CD14-positive monocyte (primary cell): ENCODE data around the gene MVP. TPM values are rescaled to one million over a fixed set of nuclear protein-coding genes. Genes with fewer than 3 reads are reported as not detected.

Source experiments
- DNase-seq, 3 donors: peaks; one replicate each; pipeline ENCODE4 v3.0.0-alpha.2; 2011 to 2022
- H2AFZ ChIP-seq: 2 replicates; pipeline ENCODE4 v1.6.0; 2012; ENCODE audit warnings: mild to moderate bottlenecking, low read depth, low read length, inconsistent platforms; ENCODE audit not compliant: insufficient read depth, poor library complexity, severe bottlenecking
- H3K27ac ChIP-seq, 2 donors: 1 replicate in 1 of 2; 2 replicates in 1 of 2; pipeline ENCODE4 v1.5.1; 2012 to 2013; ENCODE audit warnings: low read length in 2 of 2, control low read depth in 1 of 2, inconsistent platforms in 1 of 2, low read depth in 1 of 2, mild to moderate bottlenecking in 1 of 2
- H3K27me3 ChIP-seq, 2 donors: one replicate each; pipeline versions ENCODE4 v1.6.0 to v1.6.1; 2011 to 2013; ENCODE audit warnings: low read length in 2 of 2; ENCODE audit not compliant: control insufficient read depth in 2 of 2, insufficient read depth in 2 of 2
- H3K36me3 ChIP-seq, 2 donors: replicated peaks in 1 of 2; 1 replicate in 1 of 2; 2 replicates in 1 of 2; pipeline versions ENCODE4 v1.5.1 to v1.6.1; 2012 to 2013; ENCODE audit warnings: low read length in 2 of 2, control low read depth in 1 of 2, inconsistent platforms in 1 of 2, mild to moderate bottlenecking in 1 of 2; ENCODE audit not compliant: insufficient read depth in 2 of 2, control insufficient read depth in 1 of 2
- H3K4me1 ChIP-seq, 2 donors: 1 replicate in 1 of 2; 2 replicates in 1 of 2; pipeline versions ENCODE4 v1.5.1 to v1.6.1; 2012 to 2013; ENCODE audit warnings: low read length in 2 of 2, control low read depth in 1 of 2, inconsistent platforms in 1 of 2, mild to moderate bottlenecking in 1 of 2, moderate library complexity in 1 of 2; ENCODE audit not compliant: insufficient read depth in 2 of 2, control insufficient read depth in 1 of 2
- H3K4me2 ChIP-seq: replicated peaks from 2 replicates; pipeline ENCODE3; 2012; ENCODE audit warnings: low read length, moderate library complexity, mild to moderate bottlenecking; ENCODE audit not compliant: poor library complexity, severe bottlenecking; ENCODE audit errors: extremely low read depth
- H3K4me3 ChIP-seq, 3 experiments: fragments of 200-600 bp in 1 of 3; sonication (generic) in 1 of 3; replicated peaks in 1 of 3; 1 replicate in 2 of 3; 2 replicates in 1 of 3; pipeline ENCODE4 v1.5.1; 2011 to 2013; ENCODE audit warnings: low read length in 3 of 3, mild to moderate bottlenecking in 3 of 3, control low read depth in 2 of 3, low read depth in 2 of 3, inconsistent platforms in 1 of 3, moderate library complexity in 1 of 3
- H3K79me2 ChIP-seq: 2 replicates; pipeline ENCODE4 v1.6.0; 2012; ENCODE audit warnings: mild to moderate bottlenecking, control low read depth, inconsistent platforms, low read length, moderate library complexity; ENCODE audit not compliant: insufficient read depth
- H3K9ac ChIP-seq: 2 replicates; pipeline ENCODE4 v1.6.0; 2017; ENCODE audit warnings: low read length, mild to moderate bottlenecking; ENCODE audit not compliant: insufficient read depth, poor library complexity, severe bottlenecking
- H3K9me3 ChIP-seq, 2 donors: replicated peaks in 1 of 2; 1 replicate in 1 of 2; 2 replicates in 1 of 2; pipeline versions ENCODE4 v1.5.1 to v1.6.1; 2012 to 2013; ENCODE audit warnings: low read length in 2 of 2, control low read depth in 1 of 2; ENCODE audit not compliant: control insufficient read depth in 1 of 2, insufficient read depth in 1 of 2
- H4K20me1 ChIP-seq: 2 replicates; pipeline ENCODE4 v1.6.0; 2012; ENCODE audit warnings: mild to moderate bottlenecking, low read length, control low read depth, moderate library complexity; ENCODE audit not compliant: insufficient read depth
- H3K27ac Mint-ChIP-seq, 7 donors: one replicate each; pipeline ENCODE4 v1.8.0; 2020; ENCODE audit warnings: mild to moderate bottlenecking in 7 of 7, mixed read lengths in 7 of 7, moderate library complexity in 6 of 7, inconsistent platforms in 2 of 7
- H3K27me3 Mint-ChIP-seq, 3 donors: one replicate each; pipeline ENCODE4 v1.8.0; 2021 to 2022; ENCODE audit warnings: low read depth in 3 of 3, mild to moderate bottlenecking in 3 of 3, mixed read lengths in 3 of 3, moderate library complexity in 3 of 3, inconsistent platforms in 1 of 3
- H3K36me3 Mint-ChIP-seq, 2 donors: one replicate each; pipeline ENCODE4 v1.8.0; 2020; ENCODE audit warnings: mixed read lengths in 2 of 2, inconsistent platforms in 1 of 2, mild to moderate bottlenecking in 1 of 2
- H3K4me1 Mint-ChIP-seq: one replicate; pipeline ENCODE4 v1.8.0; 2020; ENCODE audit warnings: mild to moderate bottlenecking, mixed read lengths
- H3K4me3 Mint-ChIP-seq, 2 donors: one replicate each; pipeline ENCODE4 v1.8.0; 2020; ENCODE audit warnings: mild to moderate bottlenecking in 2 of 2, mixed read lengths in 2 of 2, moderate library complexity in 1 of 2
- H3K9me3 Mint-ChIP-seq, 7 donors: one replicate each; pipeline ENCODE4 v1.8.0; 2020 to 2022; ENCODE audit warnings: mixed read lengths in 7 of 7, mild to moderate bottlenecking in 6 of 7, moderate library complexity in 6 of 7, inconsistent platforms in 2 of 7
- CTCF ChIP-seq: fragments of 200-600 bp; IDR thresholded peaks from one replicate; pipeline ENCODE4 v1.8.0; 2022; ENCODE audit warnings: antibody characterized with exemption, mild to moderate bottlenecking
- WGBS: methylation state at CpG from one replicate; pipeline ENCODE4 v1.1.5; 2013; ENCODE audit warnings: missing lambda C conversion rate; ENCODE audit not compliant: insufficient coverage; 5-methylcytosine and 5-hydroxymethylcytosine counted together
- intact Hi-C, 2 donors: fragments of 100-400 bp; cut with micrococcal nuclease; formaldehyde crosslinking; loops; one replicate each; pipeline versions ENCODE4 v1.15.0 to v1.15.1; 2023
- polyA plus RNA-seq, 3 donors: library from polyadenylated mRNA; depleted of rRNA in 1 of 3; unstranded in 2 of 3; stranded (reverse) in 1 of 3; fragments of 300-500 nt in 2 of 3; fragments of >200 nt in 1 of 3; fragmentation: Illumina TruSeq in 2 of 3; gene quantifications; 1 replicate in 2 of 3; 2 replicates in 1 of 3; pipeline ENCODE4 v1.2.3, GENCODE V29; 2012 to 2021

Gene MVP
- polyA plus RNA-seq, 3 donors = 146 to 274 (median 185) TPM

GRCh38 chr16:29774730-29775129, 45.5 kb upstream of the MVP start:
- H3K79me2 ChIP-seq = no peaks in the 10 kb centered on the region
- intact Hi-C loops = no loop called here
- H3K9ac ChIP-seq = no peak overlapping the region
- peak overlapping the region in 3 of 7 donors; percentile 7 to 58 (median 44) for H3K27ac Mint-ChIP-seq
- no peaks in the 10 kb centered on the region for H3K36me3 ChIP-seq
- H3K27ac ChIP-seq = no peak overlapping the region
- H3K9me3 Mint-ChIP-seq = peaks cover 0 to 2% (median 0%) of the 10 kb centered on the region in 7 donors
- H3K27me3 Mint-ChIP-seq = peaks cover 0 to 8% (median 4%) of the 10 kb centered on the region in 3 donors
- H3K27me3 ChIP-seq = no peaks in the 10 kb centered on the region
- no peak overlapping the region for H3K4me3 ChIP-seq
- no peaks in the 10 kb centered on the region for H3K9me3 ChIP-seq
- no peaks in the 10 kb centered on the region for H4K20me1 ChIP-seq
- DNase-seq = no peak
- no peak for TF ChIP-seq CTCF
- peaks cover 31% of the 10 kb centered on the region for H3K4me1 Mint-ChIP-seq
- no peak overlapping the region for H3K4me3 Mint-ChIP-seq
- no peaks in the 10 kb centered on the region for H3K36me3 Mint-ChIP-seq
- H3K4me2 ChIP-seq = no peak overlapping the region
- H3K4me1 ChIP-seq = peaks cover 25 to 27% of the 10 kb centered on the region in 2 donors
- 100% methylated on average over 3 of the region's 5 CpGs for WGBS
- H2AFZ ChIP-seq = no peak overlapping the region

GRCh38 chr16:29775742-29776408, 44.4 kb upstream of the MVP start:
- no peaks in the 10 kb centered on the region for H3K79me2 ChIP-seq
- no peaks in the 10 kb centered on the region for H3K9me3 ChIP-seq
- H3K4me1 ChIP-seq = peaks cover 20% of the 10 kb centered on the region in 2 donors
- peak overlapping the region in 1 of 7 donors; percentile 48 for H3K27ac Mint-ChIP-seq
- no peak overlapping the region for H3K4me3 ChIP-seq
- H2AFZ ChIP-seq = no peak overlapping the region
- no peak overlapping the region for H3K9ac ChIP-seq
- no peak for TF ChIP-seq CTCF
- intact Hi-C loops = no loop called here
- H3K27ac ChIP-seq = no peak overlapping the region
- no peaks in the 10 kb centered on the region for H3K27me3 ChIP-seq
- DNase-seq = no peak
- H4K20me1 ChIP-seq = no peaks in the 10 kb centered on the region
- WGBS = 100% methylated on average over 1 of the region's 4 CpGs
- H3K27me3 Mint-ChIP-seq = peaks cover 0 to 8% (median 4%) of the 10 kb centered on the region in 3 donors
- H3K36me3 Mint-ChIP-seq = no peaks in the 10 kb centered on the region
- H3K4me3 Mint-ChIP-seq = no peak overlapping the region
- peaks cover 24% of the 10 kb centered on the region for H3K4me1 Mint-ChIP-seq
- H3K36me3 ChIP-seq = no peaks in the 10 kb centered on the region
- no peak overlapping the region for H3K4me2 ChIP-seq
- H3K9me3 Mint-ChIP-seq = peaks cover 0 to 2% (median 0%) of the 10 kb centered on the region in 7 donors
